ENCODE measurements around the gene OSBPL7. TPM values are rescaled to one million over a fixed set of nuclear protein-coding genes. Genes with fewer than 3 reads are reported as not detected.

OSBPL7 gene
- 18.6 and 32.1 TPM in 2 replicates for total RNA-seq
- 12.3 TPM for polyA plus RNA-seq (2012)

- peak; percentile 94 for DNase-seq (ENCODE audit: low read depth)
These were observed at the start of gene OSBPL7 for GRCh38 chr17:47821424-47822391. Gene OSBPL7, minus strand, starts transcription at chr17:47821794. Its CDS starts 1,516 bp downstream, at chr17:47820278.

- DNase-seq (ENCODE audit: low read depth): no peak
These were observed 49.5 kb upstream of the OSBPL7 start for GRCh38 chr17:47871048-47871447.

- no peak for DNase-seq (ENCODE audit: low read depth)
These were observed 48.5 kb upstream of the OSBPL7 start for GRCh38 chr17:47870056-47870455.

- no peak for DNase-seq (ENCODE audit: low read depth)
These were observed 47.5 kb upstream of the OSBPL7 start for GRCh38 chr17:47869114-47869513.

- DNase-seq (ENCODE audit: low read depth): no peak
These were observed 46.4 kb upstream of the OSBPL7 start for GRCh38 chr17:47867813-47868533.

- no peak for DNase-seq (ENCODE audit: low read depth)
These were observed 45.3 kb upstream of the OSBPL7 start for GRCh38 chr17:47866941-47867340.

- no peak for DNase-seq (ENCODE audit: low read depth)
These were observed 43.2 kb upstream of the OSBPL7 start for GRCh38 chr17:47864791-47865216.

- DNase-seq (ENCODE audit: low read depth): peak; percentile 75
These were observed 41.2 kb upstream of the OSBPL7 start for GRCh38 chr17:47862621-47863440.

- no peak for DNase-seq (ENCODE audit: low read depth)
These were observed 38.8 kb upstream of the OSBPL7 start for GRCh38 chr17:47860386-47860785.

- DNase-seq (ENCODE audit: low read depth): no peak
These were observed 36.2 kb upstream of the OSBPL7 start for GRCh38 chr17:47857551-47858455.

- DNase-seq (ENCODE audit: low read depth): no peak
These were observed 35.2 kb upstream of the OSBPL7 start for GRCh38 chr17:47856830-47857229.

GRCh38 chr17:47855737-47856136 lies 34.1 kb upstream of the OSBPL7 start:
- no peak for DNase-seq (ENCODE audit: low read depth)

GRCh38 chr17:47853616-47854015 lies 32.0 kb upstream of the OSBPL7 start:
- no peak for DNase-seq (ENCODE audit: low read depth)

GRCh38 chr17:47852113-47852949 lies 30.7 kb upstream of the OSBPL7 start:
- DNase-seq (ENCODE audit: low read depth): no peak

GRCh38 chr17:47851764-47852112 lies 30.1 kb upstream of the OSBPL7 start:
- DNase-seq (ENCODE audit: low read depth): no peak

- DNase-seq (ENCODE audit: low read depth): peak; percentile 49
These were observed 29.3 kb upstream of the OSBPL7 start, which contains the start of gene SP6 for GRCh38 chr17:47850692-47851573. Gene SP6, minus strand, starts transcription at chr17:47851163. Its CDS starts 2,734 bp downstream, at chr17:47848429.

- no peak for DNase-seq (ENCODE audit: low read depth)
These were observed 28.7 kb upstream of the OSBPL7 start for GRCh38 chr17:47850373-47850691.

GRCh38 chr17:47848198-47848513 lies 26.6 kb upstream of the OSBPL7 start:
- DNase-seq (ENCODE audit: low read depth): no peak

All from myocyte (in vitro differentiated cells).